PC-3 (cell line): Measurements from ENCODE around the gene TSFM.

Experiments
- CTCF ChIP-seq: fragments of 300-600 bp; sonication (generic); conservative IDR thresholded peaks from 2 replicates; pipeline ENCODE4 v1.5.1; 2017; ENCODE audit warnings: antibody characterized with exemption, low read depth, mild to moderate bottlenecking, low read length
- EZH2 ChIP-seq: fragments of 300-600 bp; sonication (generic); IDR thresholded peaks from one replicate; pipeline ENCODE4 v1.6.1; 2017; ENCODE audit warnings: antibody characterized with exemption, mild to moderate bottlenecking, low read length; ENCODE audit not compliant: unreplicated experiment
- EZH2phosphoT487 ChIP-seq: fragments of 300-600 bp; sonication (generic); IDR thresholded peaks from 2 replicates; pipeline ENCODE4 v1.6.1; 2018; ENCODE audit warnings: mild to moderate bottlenecking, antibody characterized with exemption, low read length, borderline replicate concordance

GRCh38 chr12:57807285-57807684, 24.7 kb downstream of the TSFM start:
- TF ChIP-seq CTCF (no peak), EZH2 (no peak), EZH2phosphoT487 (no peak)
